GM21360 (cell line): ENCODE measurements around the gene HIF1A.
A peak's percentile ranks its signal among the peaks of the same experiment; 100 is the strongest.
"Not testable (repeated sequence)": the region's sequence is repeated elsewhere in the genome, so short reads cannot be mapped to it uniquely, and the experiment has no call there.

ENCODE experiments used
- ATAC-seq: cut with Tn5 transposase; IDR thresholded peaks from one replicate; pipeline ENCODE4 v1.9.1; 2021; ENCODE audit warnings: mild to moderate bottlenecking, moderate library complexity; ENCODE audit not compliant: unreplicated experiment

The HIF1A gene

GRCh38 chr14:61744238-61744637 lies 48.9 kb downstream of the HIF1A start:
- no peak for ATAC-seq

GRCh38 chr14:61746346-61746745 lies 51.0 kb downstream of the HIF1A start:
- ATAC-seq = not testable (repeated sequence)

- no peak for ATAC-seq
Measured at GRCh38 chr14:61746881-61747280, 51.6 kb downstream of the HIF1A start.

- no peak for ATAC-seq
Measured at GRCh38 chr14:61747342-61747741, 52.0 kb downstream of the HIF1A start.

- no peak for ATAC-seq
Measured at GRCh38 chr14:61749264-61749663, 54.0 kb downstream of the HIF1A start.

GRCh38 chr14:61749867-61750266 lies 54.6 kb downstream of the HIF1A start:
- no peak for ATAC-seq

- peak; percentile 80 for ATAC-seq
Measured at GRCh38 chr14:61750708-61751474, 55.6 kb downstream of the HIF1A start.

- no peak for ATAC-seq
Measured at GRCh38 chr14:61751475-61751989, 56.2 kb downstream of the HIF1A start.

- ATAC-seq = peak; percentile 56
Measured at GRCh38 chr14:61752626-61753025, 57.3 kb downstream of the HIF1A start.

- ATAC-seq = no peak
Measured at GRCh38 chr14:61753631-61754030, 58.3 kb downstream of the HIF1A start.

GRCh38 chr14:61754627-61755381 lies 59.5 kb downstream of the HIF1A start:
- no peak for ATAC-seq

GRCh38 chr14:61755382-61755742 lies 60.0 kb downstream of the HIF1A start:
- not testable (repeated sequence) for ATAC-seq

GRCh38 chr14:61756135-61756534 lies 60.8 kb downstream of the HIF1A start:
- no peak for ATAC-seq

- ATAC-seq = no peak
Measured at GRCh38 chr14:61759878-61760277, 64.6 kb downstream of the HIF1A start.

GRCh38 chr14:61761557-61761956 lies 66.2 kb downstream of the HIF1A start:
- ATAC-seq = no peak

- peak; percentile 98 for ATAC-seq
Measured at GRCh38 chr14:61761959-61762786, 66.9 kb downstream of the HIF1A start, which contains the start of gene SNAPC1. TSS of gene SNAPC1 (plus strand) at chr14:61762420. CDS start at chr14:61762461, 41 bp downstream.

GRCh38 chr14:61764342-61765122 lies 69.2 kb downstream of the HIF1A start:
- no peak for ATAC-seq

GRCh38 chr14:61765225-61765943 lies 70.1 kb downstream of the HIF1A start:
- ATAC-seq = no peak

GRCh38 chr14:61766151-61766550 lies 70.8 kb downstream of the HIF1A start:
- no peak for ATAC-seq

GRCh38 chr14:61768240-61768639 lies 72.9 kb downstream of the HIF1A start:
- ATAC-seq = no peak
